ENCODE results near the gene VOPP1.

VOPP1 gene

DNA sequence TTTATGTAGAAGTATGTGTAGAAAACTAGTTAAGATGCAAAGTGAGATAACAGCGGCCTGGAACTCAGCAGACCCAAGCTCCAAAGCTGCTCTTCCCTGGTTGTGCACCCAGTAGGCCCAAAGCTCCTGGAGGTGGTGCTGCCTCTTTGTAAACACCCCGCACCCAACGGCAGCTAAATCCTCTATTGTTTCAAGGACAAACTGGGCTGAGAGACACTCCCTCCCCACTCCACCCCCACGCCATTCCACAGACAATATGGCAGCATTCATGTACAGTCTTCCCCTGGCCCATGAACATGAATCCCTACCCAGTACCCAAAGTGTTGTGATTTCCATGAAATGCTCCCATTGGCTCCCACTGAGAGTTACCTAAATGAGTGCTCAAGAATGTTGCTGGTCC is 73.5 kb downstream of the VOPP1 start:
- no peaks in the 10 kb centered on the region for H3K27me3 ChIP-seq
- H3K36me3 ChIP-seq, result peaks cover 71% of the 10 kb centered on the region
- H3K4me1 ChIP-seq (ENCODE audit: control insufficient read depth in 1 of 2, insufficient read depth in 1 of 2, low read depth in 1 of 2, low read length in 1 of 2), result no peaks in the 10 kb centered on the region
- no peak overlapping the region for H3K4me3 ChIP-seq (ENCODE audit: low read depth in 1 of 2, low read length in 1 of 2)
- H3K27ac ChIP-seq, result no peak overlapping the region
- TF ChIP-seq, protein P1, sequence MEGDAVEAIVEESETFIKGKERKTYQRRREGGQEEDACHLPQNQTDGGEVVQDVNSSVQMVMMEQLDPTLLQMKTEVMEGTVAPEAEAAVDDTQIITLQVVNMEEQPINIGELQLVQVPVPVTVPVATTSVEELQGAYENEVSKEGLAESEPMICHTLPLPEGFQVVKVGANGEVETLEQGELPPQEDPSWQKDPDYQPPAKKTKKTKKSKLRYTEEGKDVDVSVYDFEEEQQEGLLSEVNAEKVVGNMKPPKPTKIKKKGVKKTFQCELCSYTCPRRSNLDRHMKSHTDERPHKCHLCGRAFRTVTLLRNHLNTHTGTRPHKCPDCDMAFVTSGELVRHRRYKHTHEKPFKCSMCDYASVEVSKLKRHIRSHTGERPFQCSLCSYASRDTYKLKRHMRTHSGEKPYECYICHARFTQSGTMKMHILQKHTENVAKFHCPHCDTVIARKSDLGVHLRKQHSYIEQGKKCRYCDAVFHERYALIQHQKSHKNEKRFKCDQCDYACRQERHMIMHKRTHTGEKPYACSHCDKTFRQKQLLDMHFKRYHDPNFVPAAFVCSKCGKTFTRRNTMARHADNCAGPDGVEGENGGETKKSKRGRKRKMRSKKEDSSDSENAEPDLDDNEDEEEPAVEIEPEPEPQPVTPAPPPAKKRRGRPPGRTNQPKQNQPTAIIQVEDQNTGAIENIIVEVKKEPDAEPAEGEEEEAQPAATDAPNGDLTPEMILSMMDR (IDR thresholded peaks at IDR 0.05), result no peak
- H3K9me3 ChIP-seq, result no peaks in the 10 kb centered on the region

DNA sequence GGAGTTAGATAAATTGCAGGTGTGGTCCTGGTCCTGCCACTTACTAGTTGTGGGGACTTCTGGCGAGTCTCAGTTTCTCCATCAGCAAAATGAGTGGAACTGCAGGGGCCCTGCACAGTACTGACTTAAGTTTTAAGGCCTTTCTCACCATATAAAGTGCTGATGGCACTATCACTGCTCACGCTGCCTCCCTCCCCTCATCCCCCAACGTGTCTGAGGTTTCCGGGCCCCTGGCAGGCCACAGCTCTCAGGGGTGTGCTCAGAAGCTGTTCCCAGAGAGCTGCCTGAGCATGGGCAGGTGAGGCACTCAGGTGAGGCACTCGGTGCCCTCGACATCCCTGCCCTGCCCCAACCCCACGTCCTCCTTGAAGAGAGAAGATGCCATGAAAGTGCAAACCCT is 74.2 kb downstream of the VOPP1 start:
- H3K27me3 ChIP-seq, result no peaks in the 10 kb centered on the region
- H3K4me3 ChIP-seq (ENCODE audit: low read depth in 1 of 2, low read length in 1 of 2), result no peak overlapping the region
- H3K27ac ChIP-seq, result no peak overlapping the region
- TF ChIP-seq, protein P1 (IDR thresholded peaks at IDR 0.05), result no peak
- H3K9me3 ChIP-seq, result no peaks in the 10 kb centered on the region
- H3K4me1 ChIP-seq (ENCODE audit: control insufficient read depth in 1 of 2, insufficient read depth in 1 of 2, low read depth in 1 of 2, low read length in 1 of 2), result no peaks in the 10 kb centered on the region
- peaks cover 74% of the 10 kb centered on the region for H3K36me3 ChIP-seq

DNA sequence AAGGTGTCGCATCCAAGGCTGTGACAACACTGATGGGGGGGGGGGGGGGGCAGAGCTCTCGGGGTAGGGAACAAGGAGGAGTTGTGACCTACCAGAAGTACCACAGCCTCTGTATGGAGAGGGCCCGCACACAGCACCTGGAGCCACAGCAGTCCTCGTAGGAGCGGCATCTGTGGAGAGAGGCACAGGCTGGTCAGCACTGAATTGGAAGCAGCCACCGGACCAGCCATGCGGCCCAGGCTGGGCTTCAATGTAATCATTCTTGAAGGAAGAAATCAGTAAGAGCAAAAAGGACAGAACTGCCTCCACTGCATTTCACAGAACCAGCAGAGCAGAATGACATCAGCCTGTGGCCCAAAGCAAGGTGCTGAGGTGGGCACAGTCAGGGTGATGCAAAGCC is 74.8 kb downstream of the VOPP1 start:
- Histone ChIP-seq H3K27ac (no peak overlapping the region), H3K36me3 (peaks cover 70% of the 10 kb centered on the region)

DNA sequence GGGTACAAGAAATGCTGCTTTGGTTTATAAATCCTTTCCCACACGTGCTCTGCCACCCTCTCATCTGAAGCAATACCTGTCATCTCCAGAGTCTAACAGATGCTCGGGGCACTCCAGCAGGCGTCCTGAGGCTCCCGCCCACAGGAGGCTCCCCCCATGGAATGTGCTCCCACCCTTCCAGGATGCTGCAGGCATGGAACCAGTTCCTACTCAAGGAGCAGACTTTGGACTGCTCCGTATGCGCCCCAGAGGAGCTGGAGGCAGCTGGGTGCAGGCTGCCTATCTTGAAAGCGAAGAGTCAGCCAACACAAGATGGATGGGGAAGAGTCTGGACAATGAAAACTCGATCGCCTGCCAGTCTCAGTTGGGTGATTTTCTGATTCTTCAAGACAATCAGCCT is 75.4 kb downstream of the VOPP1 start:
- Histone ChIP-seq H3K36me3 (peaks cover 70% of the 10 kb centered on the region), H3K27me3 (no peaks in the 10 kb centered on the region), H3K27ac (no peak overlapping the region), H3K4me3 (ENCODE audit: low read depth in 1 of 2, low read length in 1 of 2) (no peak overlapping the region), H3K4me1 (ENCODE audit: control insufficient read depth in 1 of 2, insufficient read depth in 1 of 2, low read depth in 1 of 2, low read length in 1 of 2) (no peaks in the 10 kb centered on the region), H3K9me3 (no peaks in the 10 kb centered on the region)
- TF ChIP-seq, protein P1 (IDR thresholded peaks at IDR 0.05), result no peak

More for the DNA sequence above, 74.8 kb downstream of the VOPP1 start:
- no peak overlapping the region for H3K4me3 ChIP-seq (ENCODE audit: low read depth in 1 of 2, low read length in 1 of 2)
- no peaks in the 10 kb centered on the region for H3K27me3 ChIP-seq
- no peaks in the 10 kb centered on the region for H3K4me1 ChIP-seq (ENCODE audit: control insufficient read depth in 1 of 2, insufficient read depth in 1 of 2, low read depth in 1 of 2, low read length in 1 of 2)
- TF ChIP-seq, protein P1 (IDR thresholded peaks at IDR 0.05), result no peak
- H3K9me3 ChIP-seq, result no peaks in the 10 kb centered on the region

DNA sequence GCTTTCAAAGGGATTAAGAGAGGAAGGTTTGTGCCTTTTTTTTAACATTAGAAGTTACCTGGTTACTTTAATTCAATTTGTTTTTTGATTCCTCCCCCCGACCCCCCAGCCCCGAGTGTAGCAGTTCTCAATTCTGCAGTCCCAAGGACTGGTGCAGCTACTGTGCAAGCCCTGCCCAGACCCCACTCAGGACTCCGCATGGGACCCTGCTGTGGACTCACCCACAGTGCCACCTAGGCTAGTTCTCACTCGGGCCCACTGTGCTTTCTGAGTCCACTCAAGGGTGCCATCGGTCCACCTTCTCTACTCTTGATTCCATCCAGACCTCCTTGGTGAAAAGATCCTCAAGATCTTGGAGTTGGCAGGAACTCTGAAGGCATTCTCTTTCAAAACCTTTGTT is 77.4 kb downstream of the VOPP1 start:
- Histone ChIP-seq H3K9me3 (no peaks in the 10 kb centered on the region), H3K27ac (no peak overlapping the region), H3K27me3 (no peaks in the 10 kb centered on the region), H3K4me1 (ENCODE audit: control insufficient read depth in 1 of 2, insufficient read depth in 1 of 2, low read depth in 1 of 2, low read length in 1 of 2) (no peaks in the 10 kb centered on the region), H3K4me3 (ENCODE audit: low read depth in 1 of 2, low read length in 1 of 2) (no peak overlapping the region), H3K36me3 (peaks cover 81% of the 10 kb centered on the region)
- TF ChIP-seq, protein P1 (IDR thresholded peaks at IDR 0.05), result no peak

DNA sequence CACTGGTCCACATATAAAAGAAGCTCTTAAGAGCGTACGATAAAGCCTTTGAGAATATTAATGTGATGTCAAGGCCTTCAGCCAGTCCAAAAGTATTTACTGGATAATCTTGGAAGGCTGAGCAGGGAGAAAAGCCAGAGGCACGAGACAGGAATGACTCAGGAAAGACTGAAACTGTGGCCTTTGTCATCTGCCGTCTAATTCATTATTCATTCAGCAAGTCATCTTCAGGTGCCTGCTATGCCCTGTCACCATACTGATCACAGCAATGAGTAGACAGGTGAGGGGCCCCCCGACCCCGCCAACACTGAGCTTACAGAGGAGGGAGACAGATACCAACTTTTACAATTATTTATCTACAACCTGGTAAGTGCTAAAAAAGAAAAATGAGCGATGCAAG is 78.9 kb downstream of the VOPP1 start:
- Histone ChIP-seq H3K27me3 (no peaks in the 10 kb centered on the region), H3K36me3 (peaks cover 87% of the 10 kb centered on the region), H3K4me1 (ENCODE audit: control insufficient read depth in 1 of 2, insufficient read depth in 1 of 2, low read depth in 1 of 2, low read length in 1 of 2) (no peaks in the 10 kb centered on the region), H3K4me3 (ENCODE audit: low read depth in 1 of 2, low read length in 1 of 2) (no peak overlapping the region), H3K9me3 (no peaks in the 10 kb centered on the region), H3K27ac (no peak overlapping the region)
- TF ChIP-seq, protein P1 (IDR thresholded peaks at IDR 0.05), result no peak
